GM12878 (cell line): Measurements from ENCODE around the gene STK33.

Experiments used
- ATF2 ChIP-seq: IDR thresholded peaks from 2 replicates; pipeline ENCODE4 v1.6.1; 2012; ENCODE audit warnings: low read length, inconsistent platforms
- CBX3 ChIP-seq: fragments of 200-600 bp; sonication (generic); IDR thresholded peaks from 2 replicates; pipeline ENCODE4 v1.6.1; 2016; ENCODE audit warnings: low read depth, borderline replicate concordance
- CTCF ChIP-seq, 3 experiments: IDR thresholded peaks in 2 of 3; conservative IDR thresholded peaks in 1 of 3; 2 replicates each; pipeline ENCODE4 v1.5.1; 2011; ENCODE audit warnings: low read depth in 3 of 3, low read length in 3 of 3, mild to moderate bottlenecking in 3 of 3, control low read depth in 2 of 3, moderate library complexity in 2 of 3, inconsistent platforms in 1 of 3, mixed read lengths in 1 of 3; ENCODE audit not compliant: control insufficient read depth in 2 of 3, insufficient read depth in 1 of 3; ENCODE audit errors: extremely low read depth in 1 of 3
- MXI1 ChIP-seq: fragments of 150-350 bp; IDR thresholded peaks from 2 replicates; pipeline ENCODE4 v1.6.1; 2011; ENCODE audit warnings: low read depth, mild to moderate bottlenecking, inconsistent platforms, low read length, improper control_type of control experiment
- SREBF2 ChIP-seq: IDR thresholded peaks from 2 replicates; pipeline ENCODE4 v1.6.1; 2012; ENCODE audit warnings: mild to moderate bottlenecking, low read length
- TCF7 ChIP-seq: IDR thresholded peaks from 2 replicates; pipeline ENCODE4 v1.6.1; 2014; ENCODE audit warnings: antibody characterized with exemption, borderline replicate concordance
- ZZZ3 ChIP-seq: IDR thresholded peaks from 2 replicates; pipeline ENCODE4 v1.6.1; 2011; ENCODE audit warnings: low read depth; ENCODE audit not compliant: control insufficient read depth, insufficient read length

GRCh38 chr11:8531312-8531711 is 62.7 kb downstream of the STK33 start:
- TF ChIP-seq CTCF (IDR thresholded peaks at IDR 0.05 in 2 of 3, conservative IDR thresholded peaks at IDR 0.05 in 1 of 3; ENCODE audit: control insufficient read depth in 2 of 3, extremely low read depth in 1 of 3, insufficient read depth in 1 of 3, low read depth in 3 of 3, low read length in 3 of 3) (no peak), SREBF2 (no peak), ZZZ3 (no peak), ATF2 (no peak), TCF7 (no peak), CBX3 (no peak), MXI1 (no peak)
